KMS-11 (cell line): ENCODE measurements around the gene NDST4.

ENCODE experiments used
- H2AFZ ChIP-seq: fragments of 200-600 bp; sonication (generic); 2 replicates; pipeline ENCODE4 v1.6.1; 2016; ENCODE audit warnings: antibody characterized with exemption, mixed run types, low read depth
- H3K27ac ChIP-seq: fragments of 200-600 bp; sonication (generic); 2 replicates; pipeline ENCODE4 v1.6.1; 2016; ENCODE audit warnings: mild to moderate bottlenecking, mixed run types
- H3K27me3 ChIP-seq: fragments of 200-600 bp; sonication (generic); 2 replicates; pipeline ENCODE4 v1.6.1; 2017; ENCODE audit warnings: mild to moderate bottlenecking, low read depth, mixed run types, moderate library complexity; ENCODE audit not compliant: insufficient read depth
- H3K36me3 ChIP-seq: fragments of 200-600 bp; sonication (generic); 2 replicates; pipeline ENCODE4 v1.6.1; 2017; ENCODE audit warnings: mild to moderate bottlenecking, mixed run types; ENCODE audit not compliant: insufficient read depth
- H3K4me1 ChIP-seq: fragments of 200-600 bp; sonication (generic); 2 replicates; pipeline ENCODE4 v1.6.1; 2016; ENCODE audit warnings: mild to moderate bottlenecking, low read depth, mixed run types; ENCODE audit not compliant: poor library complexity, severe bottlenecking
- H3K4me2 ChIP-seq: fragments of 200-600 bp; sonication (generic); 2 replicates; pipeline ENCODE4 v1.7.0; 2016; ENCODE audit warnings: mild to moderate bottlenecking, mixed run types
- H3K4me3 ChIP-seq: fragments of 200-600 bp; sonication (generic); IDR thresholded peaks from 2 replicates; pipeline ENCODE4 v1.6.1; 2017; ENCODE audit warnings: low read depth, low read length, mixed read lengths; ENCODE audit not compliant: insufficient read depth
- H3K79me2 ChIP-seq: fragments of 200-600 bp; sonication (generic); 2 replicates; pipeline ENCODE4 v1.6.1; 2016; ENCODE audit warnings: low read depth, mixed run types; ENCODE audit not compliant: insufficient read depth
- H3K9ac ChIP-seq: fragments of 200-600 bp; sonication (generic); 2 replicates; pipeline ENCODE4 v1.6.1; 2016; ENCODE audit warnings: mild to moderate bottlenecking, mixed run types
- H4K20me1 ChIP-seq: fragments of 200-600 bp; sonication (generic); 2 replicates; pipeline ENCODE4 v1.6.1; 2016; ENCODE audit warnings: mild to moderate bottlenecking, mixed run types; ENCODE audit not compliant: insufficient read depth
- CTCF ChIP-seq: fragments of 200-600 bp; sonication (generic); conservative IDR thresholded peaks from 2 replicates; pipeline ENCODE4 v1.6.1; 2017; ENCODE audit warnings: low read depth, mild to moderate bottlenecking, antibody characterized with exemption, low read length, moderate library complexity, mixed read lengths

NDST4 gene

GRCh38 chr4:115117651-115118050 lies 4.2 kb upstream of the NDST4 start:
- H3K27ac ChIP-seq, result no peak overlapping the region
- H2AFZ ChIP-seq, result no peak overlapping the region
- H3K4me2 ChIP-seq, result no peak overlapping the region
- no peak overlapping the region for H3K9ac ChIP-seq
- H3K79me2 ChIP-seq, result no peaks in the 10 kb centered on the region
- no peaks in the 10 kb centered on the region; the same call in 1 of the 2 replicates for H3K36me3 ChIP-seq
- no peaks in the 10 kb centered on the region for H3K27me3 ChIP-seq
- no peaks in the 10 kb centered on the region for H4K20me1 ChIP-seq
- H3K4me3 ChIP-seq, result no peak overlapping the region
- no peaks in the 10 kb centered on the region for H3K4me1 ChIP-seq
- no peak for TF ChIP-seq CTCF

DNA sequence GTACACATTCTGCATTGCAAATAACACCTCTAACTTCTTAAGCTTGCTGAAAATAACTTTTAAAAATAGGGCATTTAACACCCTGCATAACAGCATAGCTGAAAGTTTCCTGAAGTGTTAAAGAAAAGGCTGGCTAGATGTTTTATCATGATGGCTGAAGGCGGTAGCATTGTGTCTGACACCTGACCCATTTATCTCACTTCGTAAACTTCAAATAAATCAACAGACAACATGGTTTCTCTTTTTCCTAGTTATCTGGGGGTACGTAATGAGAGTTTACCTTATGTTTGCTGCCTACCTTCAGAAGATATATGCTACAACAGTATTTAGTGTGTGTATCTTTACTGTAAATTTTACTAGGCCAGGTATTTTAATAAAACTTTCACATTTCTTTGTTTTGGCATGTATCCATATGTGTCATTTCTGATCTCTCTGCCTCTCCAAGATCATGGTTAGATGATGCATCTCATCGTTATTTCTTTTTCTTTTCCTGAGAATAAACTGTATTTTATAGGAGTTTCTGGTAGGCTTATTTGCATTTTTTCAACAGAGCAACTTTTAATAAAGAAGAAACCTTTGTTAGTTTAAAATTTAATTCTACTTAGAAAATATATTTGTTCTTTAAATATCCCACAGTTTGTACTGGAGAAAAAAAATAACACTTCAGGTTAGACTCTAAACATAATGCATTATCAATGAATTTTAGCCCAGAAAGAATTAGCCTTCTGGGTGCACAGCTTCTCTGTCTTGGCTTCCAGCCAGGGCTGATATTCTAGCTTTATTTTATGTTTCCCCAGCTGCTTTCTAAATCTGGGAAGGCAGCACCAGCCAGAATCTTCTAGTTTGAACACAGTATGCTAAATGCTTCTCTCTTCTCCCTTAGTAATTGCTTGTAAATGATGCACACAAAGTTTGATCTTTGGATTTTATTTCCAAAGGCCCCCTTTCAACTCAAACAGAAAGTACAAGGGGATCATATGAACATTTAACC lies 2.9 kb downstream of the NDST4 start:
- H3K36me3 ChIP-seq, result no peaks in the 10 kb centered on the region
- no peaks in the 10 kb centered on the region for H3K79me2 ChIP-seq
- H3K27ac ChIP-seq, result no peak overlapping the region
- no peak overlapping the region; the same call in 1 of the 2 replicates for H3K9ac ChIP-seq
- TF ChIP-seq CTCF, result no peak
- no peaks in the 10 kb centered on the region for H4K20me1 ChIP-seq
- no peaks in the 10 kb centered on the region for H3K4me1 ChIP-seq
- no peaks in the 10 kb centered on the region for H3K27me3 ChIP-seq
- no peak overlapping the region for H3K4me3 ChIP-seq
- H3K4me2 ChIP-seq, result no peak overlapping the region
- H2AFZ ChIP-seq, result no peak overlapping the region

- H4K20me1 ChIP-seq, result no peaks in the 10 kb centered on the region
- H3K36me3 ChIP-seq, result no peaks in the 10 kb centered on the region
- H3K4me2 ChIP-seq, result no peak overlapping the region
- H3K9ac ChIP-seq, result no peak overlapping the region
- no peaks in the 10 kb centered on the region for H3K27me3 ChIP-seq
- no peak overlapping the region for H3K4me3 ChIP-seq
- H3K27ac ChIP-seq, result no peak overlapping the region
- H3K79me2 ChIP-seq, result no peaks in the 10 kb centered on the region
- H2AFZ ChIP-seq, result no peak overlapping the region
- no peaks in the 10 kb centered on the region for H3K4me1 ChIP-seq
- TF ChIP-seq CTCF, result no peak
These were observed 4.6 kb downstream of the NDST4 start for GRCh38 chr4:115108850-115109249.

GRCh38 chr4:115107411-115107810 lies 6.0 kb downstream of the NDST4 start:
- H3K27ac ChIP-seq, result no peak overlapping the region
- no peaks in the 10 kb centered on the region for H3K36me3 ChIP-seq
- H3K9ac ChIP-seq, result no peak overlapping the region
- H2AFZ ChIP-seq, result no peak overlapping the region
- H3K4me3 ChIP-seq, result no peak overlapping the region
- H3K27me3 ChIP-seq, result no peaks in the 10 kb centered on the region
- no peaks in the 10 kb centered on the region for H3K4me1 ChIP-seq
- H3K79me2 ChIP-seq, result no peaks in the 10 kb centered on the region
- H4K20me1 ChIP-seq, result no peaks in the 10 kb centered on the region
- H3K4me2 ChIP-seq, result no peak overlapping the region
- no peak for TF ChIP-seq CTCF
